Kidney tubule cell (primary cell): Measurements from ENCODE around the gene PODXL.

ENCODE experiments used
- DNase-seq: peaks from one replicate; pipeline ENCODE4 v3.0.0-alpha.2; 2018; ENCODE audit warnings: low spot score

Gene PODXL

DNA sequence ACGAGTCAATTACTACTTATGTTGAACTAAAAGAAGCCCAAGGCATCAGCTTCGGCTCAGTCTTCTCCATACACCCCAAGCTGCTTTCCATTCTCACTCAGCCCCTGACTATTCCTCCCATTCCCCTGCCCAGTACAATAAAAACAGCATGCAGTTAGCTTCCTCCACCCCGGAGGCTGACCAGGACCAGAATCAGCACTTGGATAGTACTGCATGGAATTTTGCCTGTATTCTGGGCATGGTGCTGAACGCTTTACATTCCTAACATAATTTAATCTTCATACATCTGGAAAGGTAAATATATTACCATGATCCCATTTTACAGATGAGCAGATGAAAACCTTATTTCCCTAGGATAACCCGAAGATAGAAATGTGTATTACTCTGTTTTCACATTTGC lies 7.5 kb upstream of the PODXL start:
- DNase-seq: no peak

DNA sequence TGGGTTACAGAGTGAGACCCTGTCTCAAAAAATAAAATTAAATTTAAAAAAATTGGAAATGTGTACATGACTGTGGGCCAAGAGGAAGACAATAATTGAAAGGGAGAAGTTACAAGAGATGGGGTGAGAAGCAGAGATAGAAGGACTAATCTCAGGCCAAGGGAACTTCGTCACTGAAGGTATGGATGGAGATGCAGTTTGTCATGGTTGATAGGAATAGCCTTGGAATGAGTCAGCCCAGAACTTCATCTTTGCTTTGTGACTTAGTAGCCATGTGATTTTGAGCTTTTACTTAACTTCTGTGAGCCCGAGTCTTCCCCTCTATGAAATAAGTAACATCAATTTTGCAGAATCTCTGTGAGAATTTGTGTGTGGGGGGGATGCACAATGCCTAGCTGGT lies 6.5 kb upstream of the PODXL start:
- DNase-seq: no peak

DNA sequence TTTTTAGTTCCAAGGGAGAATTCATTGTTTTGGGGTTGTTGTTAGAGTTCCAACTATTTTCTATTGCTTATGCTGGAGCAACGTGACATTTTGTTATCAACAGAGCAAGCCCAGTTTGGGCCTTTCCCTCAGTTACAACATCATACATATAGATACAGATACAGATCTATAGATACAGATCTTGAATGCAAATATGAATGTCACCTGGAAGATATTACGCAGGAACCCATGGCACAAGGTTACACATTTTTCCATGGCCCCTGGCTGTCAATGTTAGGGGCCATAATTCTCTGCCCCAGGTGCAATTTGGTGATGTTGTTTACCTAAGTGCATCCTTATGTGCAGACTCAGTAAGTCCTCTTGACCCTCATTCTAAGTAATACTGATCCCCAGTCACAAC lies 3.6 kb upstream of the PODXL start:
- DNase-seq: no peak

DNA sequence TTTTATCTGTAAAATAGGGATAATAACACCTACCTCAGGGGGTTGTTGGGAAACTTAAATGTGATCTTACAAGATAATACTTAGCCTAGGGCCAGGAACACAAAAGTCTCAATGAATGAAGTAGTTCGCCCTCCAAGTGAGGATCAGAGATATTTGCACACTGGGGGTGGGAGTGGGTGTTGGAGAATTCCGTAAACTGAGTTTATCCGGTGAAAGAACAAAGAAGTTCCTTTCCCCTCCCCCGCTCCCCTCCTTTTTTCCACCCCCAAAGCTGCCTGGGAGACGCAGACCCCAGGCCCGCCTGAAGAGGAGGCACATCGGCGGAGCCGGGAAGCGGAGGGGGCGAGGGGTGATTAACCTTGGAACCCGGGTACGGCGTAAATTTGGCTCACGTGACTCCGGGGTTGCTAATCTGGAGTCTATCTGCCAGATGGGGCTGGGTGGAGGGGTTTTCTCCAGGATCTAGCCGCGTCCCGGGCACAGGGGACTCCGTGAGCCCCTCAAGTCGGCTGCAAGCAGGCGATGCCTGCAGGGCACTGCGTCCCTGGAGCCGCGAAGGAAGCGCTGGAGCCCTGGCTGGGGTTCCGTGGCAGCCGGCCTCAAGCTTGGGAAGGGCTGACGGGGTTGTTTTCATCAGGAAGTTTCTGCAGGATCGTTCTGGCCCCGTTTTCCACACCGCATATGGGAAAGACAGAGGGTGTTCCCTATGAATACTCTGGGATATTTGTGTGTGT lies 1.4 kb upstream of the PODXL start:
- no peak for DNase-seq

DNA sequence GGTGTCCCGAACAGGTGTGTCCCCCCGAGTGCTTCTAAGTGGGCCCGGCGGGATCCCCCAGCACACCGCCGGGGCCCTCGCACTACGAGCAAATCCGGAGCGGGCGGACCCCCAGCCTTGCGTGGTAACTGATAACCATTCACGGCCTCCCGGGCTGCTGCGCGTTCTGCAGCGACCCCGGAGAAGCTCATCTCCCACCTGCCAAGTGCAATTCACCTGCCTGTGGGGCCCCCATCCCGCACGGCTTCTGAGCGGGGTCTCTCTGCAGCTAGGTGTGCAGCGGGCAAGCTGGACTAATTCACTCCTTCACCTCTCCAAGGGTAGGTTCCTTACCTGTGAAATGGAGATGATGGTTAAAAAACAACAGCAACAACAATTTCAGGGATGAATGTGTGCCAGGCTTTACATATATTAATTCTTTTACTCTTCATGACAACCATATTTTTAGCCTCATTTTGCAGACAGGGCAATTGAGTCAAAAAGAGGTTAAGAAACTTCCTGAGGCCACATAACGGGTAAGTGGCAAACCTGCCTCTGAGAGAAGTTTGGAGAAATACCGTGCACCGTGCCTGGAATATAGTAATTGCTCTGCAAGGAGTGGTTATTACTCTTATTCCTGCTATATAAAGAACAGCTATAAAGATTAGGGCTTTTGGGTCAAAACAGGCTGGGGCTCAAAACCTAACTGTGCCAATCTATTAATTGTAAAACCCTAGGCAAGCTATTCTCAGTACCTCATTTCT lies 652 bp upstream of the PODXL start:
- DNase-seq: no peak

DNA sequence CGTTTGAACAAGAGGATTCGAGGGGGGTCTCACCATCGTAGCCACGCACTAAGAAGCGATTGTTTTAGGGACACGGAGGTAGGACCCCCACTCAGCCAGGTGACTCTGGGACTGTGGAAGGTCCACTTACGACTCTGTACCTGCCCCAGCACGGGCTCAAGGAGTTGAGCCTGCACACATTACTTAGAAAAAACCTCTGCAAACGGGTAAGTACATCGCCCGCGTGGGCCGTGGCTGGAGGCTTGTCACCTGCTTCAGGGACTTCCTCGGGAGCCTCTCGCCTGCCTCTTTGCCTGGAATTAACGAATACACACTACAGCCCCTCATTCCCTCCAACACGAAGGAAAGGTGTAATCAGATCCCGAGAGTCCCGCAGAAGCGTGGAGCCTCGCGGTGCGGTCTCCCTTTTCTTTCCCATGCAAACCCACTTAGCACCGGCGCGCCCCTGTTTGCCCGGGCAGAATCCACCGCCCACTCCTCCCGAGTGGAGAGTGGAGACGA lies 826 bp downstream of the PODXL start:
- no peak for DNase-seq

DNA sequence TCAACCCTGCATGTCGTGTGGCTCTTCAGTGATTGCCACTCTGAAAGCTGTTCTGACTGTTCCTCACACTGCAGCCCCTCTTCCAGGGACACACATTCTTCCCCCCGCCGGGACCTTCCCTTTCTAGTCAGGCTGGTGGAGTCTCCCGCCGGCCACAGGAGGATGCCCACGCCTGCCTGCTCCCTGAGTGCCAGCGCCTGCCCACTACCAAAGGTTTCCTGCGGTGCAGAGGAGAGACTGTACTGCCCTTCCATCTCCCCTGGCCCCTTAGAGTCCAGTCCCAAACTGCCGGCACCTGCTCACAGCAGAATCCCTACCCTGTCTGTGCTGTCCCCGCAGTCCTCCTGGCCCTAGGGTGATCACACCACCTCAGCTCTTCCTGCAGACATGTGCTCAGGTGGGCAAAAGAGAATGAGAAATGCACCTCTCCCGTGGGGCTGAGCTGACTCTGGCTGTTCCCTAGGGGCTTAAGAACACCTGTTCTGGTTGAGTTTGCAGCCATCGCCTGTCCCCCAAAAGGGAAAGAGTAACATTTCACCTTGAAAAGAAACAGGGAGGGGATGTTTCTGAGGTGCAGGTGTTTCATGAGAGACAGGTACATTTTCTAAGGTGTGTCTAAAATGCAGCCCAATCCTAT lies 1.4 kb downstream of the PODXL start:
- DNase-seq: no peak

DNA sequence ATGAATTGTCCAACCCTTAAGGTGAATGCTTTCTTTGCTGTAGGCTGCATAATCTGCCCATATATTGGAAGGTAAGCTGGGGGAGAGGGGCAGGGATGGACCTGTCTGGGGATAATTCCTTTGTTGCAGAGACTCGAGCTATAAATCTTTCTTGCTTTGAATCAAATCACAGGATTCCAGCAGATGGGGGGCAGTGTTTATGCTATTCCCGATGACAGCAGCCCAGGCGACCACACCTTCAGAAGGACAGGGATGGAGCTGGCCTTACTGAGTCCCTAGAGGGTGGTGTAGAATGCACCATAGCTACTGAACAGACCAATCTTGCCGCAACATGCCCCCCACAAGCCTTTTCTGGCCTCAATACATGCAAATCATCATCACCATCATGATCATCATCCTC lies 2.5 kb downstream of the PODXL start:
- no peak for DNase-seq

DNA sequence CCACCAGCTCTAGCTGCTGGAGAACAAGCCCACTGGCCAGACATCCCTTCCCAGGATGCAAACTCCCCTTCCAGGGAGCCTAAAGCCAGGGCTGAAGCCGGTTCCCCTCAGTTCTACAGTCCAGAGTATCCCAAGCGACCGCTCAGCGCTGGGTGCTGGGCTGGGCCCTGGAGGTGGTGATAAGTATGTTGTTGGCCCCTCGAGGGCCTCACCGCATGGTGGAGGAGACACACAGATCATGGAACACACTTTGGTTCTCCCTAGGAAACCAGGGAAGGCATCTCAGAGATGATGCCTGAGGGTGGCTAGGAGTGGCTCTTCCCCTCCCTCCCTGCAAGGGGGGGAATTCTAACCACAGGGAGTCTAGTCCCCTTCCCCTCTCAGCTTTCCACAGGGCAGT lies 4.4 kb downstream of the PODXL start:
- DNase-seq: no peak

DNA sequence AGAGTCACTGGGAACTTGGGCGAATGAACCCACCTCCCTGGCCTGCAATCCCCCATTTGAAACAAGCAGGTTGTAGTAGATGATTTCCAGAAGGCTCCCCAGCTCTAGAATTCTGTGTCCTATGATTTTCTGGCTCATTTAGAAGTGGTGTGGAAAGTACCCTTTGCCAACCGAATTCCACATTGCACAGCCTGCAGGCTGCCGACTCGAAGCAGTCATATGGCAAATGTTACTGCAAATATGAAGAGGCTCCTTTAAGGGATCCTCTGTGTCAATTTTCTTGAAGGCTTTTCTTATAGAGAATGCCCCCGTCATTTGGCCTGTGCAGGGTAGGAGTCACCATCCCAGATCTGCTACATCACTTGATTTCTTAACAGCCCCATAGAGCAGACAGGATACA lies 5.6 kb downstream of the PODXL start:
- DNase-seq: no peak

DNA sequence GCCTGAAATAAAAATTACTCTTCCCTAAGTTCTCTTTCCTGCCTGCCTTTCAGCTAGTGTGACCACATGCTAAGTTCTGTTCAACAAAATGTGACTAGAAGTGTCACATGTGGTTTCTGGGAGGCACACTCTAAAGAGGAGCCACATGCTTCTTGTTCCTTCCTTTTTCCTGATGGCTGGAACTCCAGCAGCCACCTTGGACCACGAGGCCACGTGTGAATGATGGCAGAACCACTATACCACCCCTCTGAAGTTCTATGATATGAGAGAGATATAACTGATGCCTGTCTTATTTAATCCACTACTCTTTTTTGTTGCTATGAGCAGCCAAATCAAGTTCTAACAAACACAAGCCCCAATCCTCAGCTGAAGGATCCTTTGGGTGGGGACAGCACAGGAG lies 8.1 kb downstream of the PODXL start:
- DNase-seq: no peak

DNA sequence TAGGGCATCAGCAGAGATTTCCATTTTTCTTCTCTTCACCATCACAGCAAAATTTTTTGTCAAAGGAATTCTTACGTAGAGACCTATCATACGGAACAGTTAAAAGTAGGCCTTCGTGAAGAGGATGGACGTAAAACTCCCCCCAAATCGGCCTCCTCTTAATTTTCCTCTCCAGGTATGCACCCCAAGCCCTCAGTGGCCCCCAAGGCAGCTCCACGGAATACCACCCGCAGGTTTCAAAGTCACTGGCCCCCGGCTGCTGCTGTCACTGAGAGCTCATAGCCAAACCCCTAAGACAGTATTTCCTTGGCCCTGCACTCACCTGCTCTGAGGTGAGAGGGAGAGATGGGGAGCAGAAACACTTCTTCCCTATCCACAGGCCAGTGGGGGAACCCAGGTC lies 8.8 kb downstream of the PODXL start:
- DNase-seq: no peak

DNA sequence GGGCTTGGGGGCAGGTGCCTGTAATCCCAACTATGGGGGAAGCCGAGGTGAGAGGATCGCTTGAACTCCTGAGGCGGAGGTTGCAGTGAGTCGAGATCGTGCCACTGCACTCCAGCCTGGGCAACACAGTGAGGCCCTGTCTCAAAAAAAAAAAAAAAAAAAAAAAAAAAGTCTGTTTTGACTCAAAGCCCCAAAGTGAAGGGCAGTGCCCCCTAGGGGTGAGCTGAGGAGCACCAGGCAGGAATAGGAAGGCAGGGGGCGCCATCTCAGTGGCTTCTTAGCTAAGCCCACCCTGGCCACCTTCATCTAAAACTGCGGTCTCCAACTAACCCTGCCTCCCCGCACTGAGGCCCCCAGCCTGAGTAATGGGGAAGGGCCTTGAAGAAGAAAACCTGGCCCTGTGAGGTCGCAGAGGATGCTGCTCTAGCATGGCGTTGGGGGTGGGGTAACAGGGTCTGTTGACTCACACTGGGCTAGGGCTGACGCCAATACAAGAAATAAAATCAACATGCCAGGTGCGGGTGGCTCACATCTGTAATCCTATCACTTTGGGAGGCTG lies 9.8 kb downstream of the PODXL start:
- DNase-seq: no peak

DNA sequence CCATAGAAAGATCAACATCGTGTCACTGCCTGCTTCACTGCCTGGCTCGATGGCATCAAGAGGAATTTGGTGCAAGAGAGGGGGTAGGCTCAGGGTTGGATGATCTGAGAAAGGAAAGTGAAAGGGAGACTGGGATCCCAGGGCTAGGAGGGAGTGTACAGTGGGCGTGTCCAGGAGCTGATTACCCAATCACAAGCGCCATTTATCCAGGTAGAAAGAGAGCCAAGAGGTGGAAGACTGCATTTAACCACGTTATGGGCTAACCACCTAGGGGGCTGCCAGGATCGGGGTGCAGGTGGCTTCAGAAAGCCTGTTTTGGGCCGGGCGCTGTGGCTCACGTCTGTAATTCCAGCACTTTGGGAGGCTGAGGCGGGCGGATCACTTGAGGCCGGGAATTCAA lies 10.3 kb downstream of the PODXL start:
- DNase-seq: peak; percentile 55

DNA sequence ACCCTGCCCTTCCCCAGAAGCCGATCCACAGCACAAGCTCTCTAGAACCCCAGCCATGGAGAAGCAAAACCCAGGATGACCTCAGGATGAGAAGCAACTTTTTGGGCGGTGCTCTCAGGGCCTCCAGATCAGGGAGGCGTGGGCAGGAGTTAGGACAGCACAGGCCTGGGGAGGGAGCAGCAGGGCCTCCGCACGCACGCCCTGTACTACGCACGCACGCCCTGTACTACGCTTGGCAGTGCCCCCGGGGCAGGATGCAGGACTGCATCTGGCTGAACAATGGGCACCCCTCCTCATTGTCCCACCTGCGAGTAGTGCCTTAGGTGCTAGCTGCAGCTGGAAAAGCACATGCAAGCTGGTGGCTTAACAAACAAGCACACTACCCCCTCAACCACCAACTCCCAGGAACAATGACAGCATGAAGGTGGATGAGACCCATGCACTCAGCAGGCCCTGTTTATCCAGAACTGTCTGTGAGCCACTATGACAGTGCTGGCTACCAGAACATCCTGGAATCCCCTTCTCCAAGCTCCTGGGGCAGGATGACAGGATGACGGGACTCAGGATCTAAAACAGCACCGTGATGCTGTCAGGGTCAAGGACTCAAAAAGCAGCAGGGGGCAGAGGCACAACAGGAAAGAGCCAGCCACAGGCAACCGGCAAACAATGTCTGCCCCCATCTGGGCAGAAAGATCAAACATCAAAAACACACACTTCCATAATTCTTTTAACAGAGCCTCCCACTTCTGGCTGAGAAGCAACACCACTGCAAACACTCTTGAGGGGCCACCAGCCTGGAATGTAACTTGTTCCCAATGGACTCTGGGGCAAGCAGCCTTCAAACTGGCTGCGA lies 11.8 kb downstream of the PODXL start:
- DNase-seq: no peak

DNA sequence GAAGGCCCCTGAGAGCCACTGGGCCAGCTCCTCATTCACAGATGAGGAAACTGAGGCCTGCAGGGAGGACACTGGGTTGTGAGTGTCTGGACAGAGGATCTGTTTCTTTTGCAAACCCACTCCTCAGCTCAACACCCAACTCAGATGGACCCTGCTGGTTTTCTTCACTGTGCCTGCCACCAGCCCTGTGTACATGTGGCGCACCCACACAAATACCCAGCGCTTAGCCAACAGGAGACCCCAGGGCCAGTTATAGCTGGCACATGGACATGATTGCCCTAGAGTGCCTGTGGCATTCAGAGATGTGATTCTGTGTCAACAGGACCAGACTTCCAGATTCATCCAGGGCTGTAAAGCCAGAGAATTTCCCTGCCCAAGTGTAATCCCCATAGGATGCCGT lies 12.4 kb downstream of the PODXL start:
- no peak for DNase-seq

DNA sequence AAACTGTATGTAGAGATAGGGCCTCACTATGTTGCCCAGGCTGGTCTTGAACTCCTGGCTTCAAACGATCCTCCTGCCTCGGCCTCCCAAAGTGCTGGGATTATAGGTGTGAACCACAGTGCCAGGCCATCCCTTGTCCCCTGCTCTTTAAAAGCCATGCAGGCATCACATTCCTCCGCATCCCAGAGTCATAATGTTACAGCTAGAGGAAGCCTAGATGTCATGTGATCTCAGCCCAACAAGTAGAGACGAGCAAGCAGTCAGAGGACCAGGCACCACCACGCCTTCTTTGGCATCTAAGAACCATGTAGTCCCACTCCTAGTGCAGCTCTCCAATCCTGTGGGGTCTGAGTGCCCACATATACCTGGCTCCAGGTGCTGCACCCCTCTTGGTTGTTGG lies 13.1 kb downstream of the PODXL start:
- DNase-seq: no peak

DNA sequence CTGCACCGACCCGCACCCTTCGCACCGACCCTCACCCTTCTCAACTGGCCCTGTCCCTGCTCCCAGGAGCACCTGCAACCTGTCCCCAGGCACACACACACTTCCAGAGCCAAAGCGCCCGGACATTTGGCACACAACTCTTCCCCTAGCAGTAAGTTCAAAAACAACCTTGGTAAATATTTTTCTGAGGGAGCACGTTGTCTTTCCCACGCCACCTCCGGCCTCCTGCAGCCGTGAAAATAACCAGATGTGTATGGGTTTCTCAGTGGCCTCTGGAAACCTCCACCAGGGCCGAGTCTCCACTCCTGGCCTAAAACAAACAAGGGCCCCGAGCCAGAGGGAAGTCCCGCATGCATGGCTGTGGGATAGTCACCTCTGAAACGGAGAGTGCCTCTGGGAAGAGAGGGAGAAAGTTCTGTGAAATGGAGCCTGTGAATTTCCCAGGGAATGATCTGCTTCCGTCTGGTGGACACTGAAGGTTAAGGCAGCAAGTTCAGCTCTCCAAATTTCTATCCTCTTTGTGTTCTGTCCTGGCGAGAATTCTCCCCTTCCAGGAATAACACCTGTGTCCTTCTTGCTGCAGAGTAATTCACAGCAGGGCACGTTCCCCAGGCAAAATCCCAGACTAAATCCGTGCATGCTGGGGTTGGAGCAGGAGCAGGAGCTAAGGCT lies 15.8 kb downstream of the PODXL start:
- DNase-seq: peak; percentile 38

DNA sequence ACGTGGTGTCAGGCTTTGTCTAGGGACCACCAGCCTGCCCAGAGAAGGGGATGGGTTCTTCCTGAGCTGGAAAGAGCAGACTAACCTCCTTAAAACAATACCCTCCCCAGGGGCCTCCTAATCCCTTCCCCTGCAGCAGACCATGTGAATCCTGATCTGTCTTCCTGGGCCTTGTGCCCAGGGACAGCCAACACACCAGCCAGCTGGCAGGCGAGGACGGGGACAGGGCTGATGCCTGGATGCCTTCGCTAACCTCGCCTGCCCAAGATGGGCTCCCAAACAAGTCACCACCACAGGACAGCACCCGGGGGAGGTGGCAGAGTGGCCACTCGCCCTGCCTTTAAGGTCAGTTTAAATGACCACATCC lies 17.6 kb downstream of the PODXL start:
- DNase-seq: no peak

DNA sequence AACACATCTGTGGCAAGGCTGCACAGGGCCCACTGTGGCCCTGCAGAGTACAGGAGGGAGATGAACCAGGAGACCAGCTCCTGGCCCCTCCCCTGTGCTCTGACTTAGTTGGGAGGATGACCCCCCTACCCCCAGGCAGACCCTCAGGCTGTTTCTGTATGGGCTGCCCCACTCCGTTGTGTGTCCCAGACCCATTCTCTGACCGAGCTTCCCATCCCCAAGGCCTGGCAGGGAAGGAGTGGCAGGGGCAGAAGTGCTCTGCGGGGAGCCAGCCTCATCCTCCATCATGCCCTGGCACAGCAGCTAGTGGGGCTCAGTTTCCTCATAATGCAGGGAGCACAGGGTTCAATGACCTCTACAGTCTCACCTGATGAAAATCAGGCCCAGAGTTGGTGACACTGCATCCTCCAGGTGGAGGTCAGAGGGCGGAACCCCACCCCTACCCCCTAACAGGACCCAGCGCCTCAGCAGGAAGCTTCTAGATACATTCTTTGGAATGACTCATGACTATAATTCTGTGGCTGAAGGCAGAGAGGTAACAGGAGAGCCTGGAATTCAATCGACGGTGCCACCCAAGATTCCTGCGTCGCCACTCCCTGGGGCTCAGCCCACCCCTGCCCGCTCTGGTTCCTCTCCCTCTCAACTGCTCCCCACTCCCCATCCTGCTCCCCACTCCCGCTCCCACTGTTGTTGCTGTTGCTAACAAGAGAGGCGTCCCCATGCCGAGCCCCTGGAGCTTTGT lies 18.2 kb downstream of the PODXL start:
- peak; percentile 66 for DNase-seq

DNA sequence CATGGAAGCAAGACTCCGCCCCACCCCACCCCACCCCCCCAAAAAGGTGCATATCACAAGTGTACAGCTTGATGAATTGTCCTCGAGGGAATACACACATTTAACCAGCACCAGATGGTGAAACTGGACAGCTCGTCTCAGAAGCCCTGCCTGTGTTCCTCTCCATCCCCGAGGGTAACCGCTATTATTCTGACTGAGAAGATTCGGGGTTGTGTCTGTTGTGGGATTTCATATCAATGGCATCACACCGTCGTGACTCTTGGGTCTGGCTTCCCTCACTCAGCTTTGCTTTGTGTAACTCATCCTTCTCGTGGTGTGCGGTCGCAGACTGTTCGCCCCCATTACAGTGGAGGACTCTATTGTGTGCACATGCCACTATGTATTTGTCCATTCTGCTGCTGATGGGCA lies 18.9 kb downstream of the PODXL start:
- no peak for DNase-seq
